Right ventricle myocardium superior (tissue), 1 donor: ENCODE results near the gene IFFO2. TPM values are rescaled to one million over a fixed set of nuclear protein-coding genes. Genes with fewer than 3 reads are reported as not detected.
A peak's percentile ranks its signal among the peaks of the same experiment; 100 is the strongest.

Experiments used
- ATAC-seq: fragments of 200-7000 bp; cut with Tn5 transposase; one replicate; pipeline ENCODE4 v1.9.1; 2020; ENCODE audit warnings: mild to moderate bottlenecking; ENCODE audit not compliant: poor library complexity
- DNase-seq: peaks from one replicate; pipeline ENCODE4 v3.0.0-alpha.2; 2020
- intact Hi-C: fragments of 100-400 bp; cut with DNase I; formaldehyde crosslinking; loops from one replicate; pipeline ENCODE4 v1.11.2; 2022
- total RNA-seq: library from RNA; stranded (reverse); fragmentation: NEBNext Ultra II Directional; extraction: Animal tissue kit (Norgen Biotek cat#: 25700); gene quantifications from one replicate; pipeline ENCODE4 v1.2.1, GENCODE V29; 2021
- donor health status: DM: no; HTN: yes; CAD: no; lungs with severe emphysema.

IFFO2 gene
- total RNA-seq, 1 donor from 2014 or later: 4.4 TPM

- no peak for DNase-seq
- no peak for ATAC-seq
- intact Hi-C loops: loop anchor here (5.0 kb wide), 1 partner anchor 43 kb away; no protein-coding TSS in a partner anchor
These were observed 1.4 kb downstream of the IFFO2 start for GRCh38 chr1:18955131-18955440.

- intact Hi-C loops: loop anchor here (5.0 kb wide), 1 partner anchor 42 kb away; no protein-coding TSS in a partner anchor
- no peak for DNase-seq
- ATAC-seq: no peak
These were observed 2.0 kb downstream of the IFFO2 start for GRCh38 chr1:18954270-18955071.

GRCh38 chr1:18953731-18954231, 2.7 kb downstream of the IFFO2 start:
- intact Hi-C loops: no loop called here
- DNase-seq (no peak), ATAC-seq (no peak)

- ATAC-seq (no peak), DNase-seq (no peak)
- intact Hi-C loops: no loop called here
These were observed 4.6 kb downstream of the IFFO2 start for GRCh38 chr1:18951818-18952391.

GRCh38 chr1:18951416-18951815, 5.1 kb downstream of the IFFO2 start:
- peak; percentile 67 for DNase-seq
- intact Hi-C loops: no loop called here
- no peak for ATAC-seq

GRCh38 chr1:18950401-18951026, 6.0 kb downstream of the IFFO2 start:
- DNase-seq: peak; percentile 76
- intact Hi-C loops: no loop called here
- ATAC-seq: peak; percentile 65

- DNase-seq: peak; percentile 56
- ATAC-seq: peak; percentile 44
- intact Hi-C loops: no loop called here
These were observed 6.6 kb downstream of the IFFO2 start for GRCh38 chr1:18949686-18950400.

- ATAC-seq (peak; percentile 54), DNase-seq (peak; percentile 75)
- intact Hi-C loops: no loop called here
These were observed 7.4 kb downstream of the IFFO2 start for GRCh38 chr1:18948913-18949685.

- DNase-seq: no peak
- no peak for ATAC-seq
- intact Hi-C loops: no loop called here
These were observed 8.2 kb downstream of the IFFO2 start for GRCh38 chr1:18948048-18948912.

- ATAC-seq: no peak
- intact Hi-C loops: no loop called here
- no peak for DNase-seq
These were observed 8.9 kb downstream of the IFFO2 start for GRCh38 chr1:18947570-18947969.

- ATAC-seq (no peak), DNase-seq (no peak)
- intact Hi-C loops: no loop called here
These were observed 9.7 kb downstream of the IFFO2 start for GRCh38 chr1:18946550-18947381.

- DNase-seq (peak; percentile 57), ATAC-seq (no peak)
- intact Hi-C loops: no loop called here
These were observed 11.1 kb downstream of the IFFO2 start for GRCh38 chr1:18945401-18945849.

GRCh38 chr1:18944810-18945209, 11.7 kb downstream of the IFFO2 start:
- intact Hi-C loops: no loop called here
- DNase-seq: no peak
- no peak for ATAC-seq

- peak; percentile 26 for DNase-seq
- intact Hi-C loops: no loop called here
These were observed 12.4 kb downstream of the IFFO2 start for GRCh38 chr1:18943914-18944572.

GRCh38 chr1:18943162-18943561, 13.3 kb downstream of the IFFO2 start:
- DNase-seq (no peak), ATAC-seq (no peak)
- intact Hi-C loops: no loop called here

More at GRCh38 chr1:18943914-18944572, 12.4 kb downstream of the IFFO2 start:
- no peak for ATAC-seq

GRCh38 chr1:18942340-18942739, 14.1 kb downstream of the IFFO2 start:
- no peak for ATAC-seq
- intact Hi-C loops: no loop called here
- peak; percentile 23 for DNase-seq
